GM18868 (cell line): Measurements from ENCODE around the gene MOV10L1.
"Not testable (repeated sequence)": the region's sequence is repeated elsewhere in the genome, so short reads cannot be mapped to it uniquely, and the experiment has no call there.

Experiments
- ATAC-seq: cut with Tn5 transposase; IDR thresholded peaks from one replicate; pipeline ENCODE4 v1.9.1; 2021; ENCODE audit warnings: mild to moderate bottlenecking, moderate library complexity; ENCODE audit not compliant: unreplicated experiment

MOV10L1 gene

DNA sequence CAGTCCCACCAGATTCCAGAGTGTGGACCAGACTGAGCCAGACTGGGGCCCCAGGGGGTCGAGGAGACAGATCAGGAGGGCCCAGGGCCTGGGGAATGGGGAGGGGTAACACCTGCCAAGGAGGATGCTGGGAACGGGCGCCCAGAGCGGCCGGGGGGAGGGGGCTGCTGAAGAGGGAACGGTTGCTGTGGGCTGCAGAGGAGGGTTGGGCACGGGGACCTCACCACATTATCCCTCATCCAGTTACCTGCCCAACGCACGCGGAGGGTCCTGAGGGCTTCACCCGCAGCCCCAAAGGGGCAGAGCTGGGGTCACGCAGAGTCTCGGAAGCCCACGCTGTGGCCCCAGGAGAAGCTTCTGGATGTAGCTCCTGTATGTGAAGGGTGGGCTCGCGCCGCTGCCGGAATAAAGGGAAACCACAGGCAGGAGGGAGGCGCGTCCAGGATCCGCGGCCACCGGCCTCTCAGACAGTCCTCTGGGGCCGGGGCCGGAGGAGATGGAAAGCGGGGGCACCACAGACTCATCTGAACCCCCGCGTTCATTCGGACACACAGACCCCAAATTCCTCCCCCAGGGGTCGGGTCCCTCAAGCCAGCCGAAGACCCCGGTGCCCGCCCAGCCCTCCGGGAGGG is 110.1 kb downstream of the MOV10L1 start:
- no peak for ATAC-seq

DNA sequence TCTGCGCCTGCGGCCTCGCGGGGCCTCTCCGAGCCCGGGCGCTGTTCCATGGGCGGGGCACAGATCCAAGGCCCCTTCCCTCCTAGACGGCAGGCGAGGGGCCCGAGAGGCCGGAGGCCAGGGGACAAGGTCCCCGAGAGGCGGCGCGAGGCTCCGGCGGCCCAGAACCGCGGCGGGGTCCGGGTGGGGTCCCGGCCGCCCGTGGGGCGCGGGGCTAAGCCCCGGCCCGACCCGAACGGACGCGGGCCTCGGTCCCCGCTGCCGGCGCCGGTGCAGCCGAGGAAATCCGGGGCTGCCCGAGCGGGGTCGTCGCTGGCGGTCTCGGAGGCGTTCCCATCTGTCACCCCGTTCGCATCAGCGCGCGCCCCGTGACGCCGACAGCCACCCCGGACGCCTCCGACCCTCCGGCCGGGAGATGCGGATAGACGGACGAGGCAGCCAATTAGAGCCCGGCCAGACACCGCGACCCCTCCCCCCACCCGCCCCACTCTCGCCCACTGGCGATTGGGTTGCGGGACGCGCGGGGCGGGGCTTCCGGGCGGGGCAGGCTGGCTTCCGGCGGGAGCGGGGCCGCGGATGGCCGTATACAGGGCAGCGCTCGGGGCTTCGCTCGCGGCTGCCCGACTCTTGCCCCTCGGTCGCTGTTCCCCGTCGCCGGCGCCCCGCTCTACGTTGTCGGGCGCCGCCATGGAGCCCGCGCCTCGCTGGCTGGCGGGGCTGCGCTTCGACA is 110.8 kb downstream of the MOV10L1 start, which contains the start of gene SELENOO:
Gene SELENOO, plus strand, starts transcription at position 551 of the 730 bp plus-strand sequence. Its CDS starts 26 bp downstream, at position 577.
- ATAC-seq, result peak; percentile 68

DNA sequence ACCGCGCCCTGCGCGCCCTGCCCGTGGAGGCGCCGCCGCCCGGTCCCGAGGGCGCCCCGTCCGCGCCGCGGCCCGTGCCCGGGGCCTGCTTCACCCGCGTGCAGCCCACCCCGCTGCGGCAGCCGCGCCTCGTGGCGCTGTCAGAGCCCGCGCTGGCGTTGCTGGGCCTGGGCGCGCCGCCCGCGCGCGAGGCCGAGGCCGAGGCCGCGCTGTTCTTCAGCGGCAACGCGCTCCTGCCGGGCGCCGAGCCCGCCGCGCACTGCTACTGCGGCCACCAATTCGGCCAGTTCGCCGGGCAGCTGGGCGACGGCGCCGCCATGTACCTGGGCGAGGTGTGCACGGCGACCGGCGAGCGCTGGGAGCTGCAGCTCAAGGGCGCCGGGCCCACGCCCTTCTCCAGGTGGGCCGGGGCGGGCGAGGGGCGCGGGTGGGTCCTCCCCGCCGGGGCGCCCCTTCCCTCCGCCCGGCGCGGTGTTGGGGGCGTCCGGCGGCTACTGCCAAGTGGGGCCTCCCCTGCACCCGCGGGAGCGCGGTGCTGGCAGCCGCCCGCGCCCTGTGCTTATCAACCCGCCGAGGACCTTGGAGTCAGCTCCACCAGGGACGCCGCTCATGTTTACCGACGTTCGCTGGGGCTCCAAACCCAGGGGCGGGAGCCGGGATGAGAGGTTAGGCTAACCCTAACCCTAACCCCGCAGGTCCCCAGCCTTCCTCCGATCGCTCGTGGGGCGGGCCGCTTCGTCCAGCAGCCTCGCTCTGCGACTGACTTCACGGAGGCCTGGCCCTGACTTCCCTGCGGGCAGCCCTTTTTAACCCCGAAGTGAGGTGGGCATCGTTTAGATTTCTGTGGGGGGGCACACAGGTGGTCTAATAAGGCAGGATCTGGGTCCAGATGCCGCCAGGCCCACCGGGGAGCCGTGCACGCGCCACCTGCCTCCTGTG is 111.7 kb downstream of the MOV10L1 start:
- peak; percentile 12 for ATAC-seq

DNA sequence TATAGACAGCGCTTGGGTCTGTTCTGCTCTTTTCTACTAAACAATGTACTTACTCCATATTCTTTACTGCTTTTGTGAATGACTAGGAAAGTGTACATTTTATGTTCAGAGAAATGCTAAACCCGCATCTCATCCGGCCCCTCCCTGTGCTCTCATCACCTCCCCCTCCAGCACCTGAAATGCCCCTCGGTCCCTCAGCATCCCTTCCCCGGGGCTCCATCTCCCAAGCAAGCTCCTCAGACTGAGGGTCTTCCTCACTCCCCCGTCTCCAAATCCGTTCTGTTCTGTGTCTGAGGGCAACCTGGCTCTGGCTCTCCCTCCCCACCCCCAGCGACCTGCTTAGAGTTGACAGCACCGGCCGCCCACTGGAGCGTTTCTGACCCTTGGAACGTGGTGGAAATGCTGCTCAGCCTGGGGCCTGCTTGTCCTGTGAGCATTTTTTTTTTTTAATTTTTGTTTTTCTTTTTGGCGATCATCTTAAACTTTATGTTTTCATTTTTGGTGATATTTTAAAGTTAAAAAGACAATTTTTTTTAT is 112.4 kb downstream of the MOV10L1 start:
- ATAC-seq, result no peak

DNA sequence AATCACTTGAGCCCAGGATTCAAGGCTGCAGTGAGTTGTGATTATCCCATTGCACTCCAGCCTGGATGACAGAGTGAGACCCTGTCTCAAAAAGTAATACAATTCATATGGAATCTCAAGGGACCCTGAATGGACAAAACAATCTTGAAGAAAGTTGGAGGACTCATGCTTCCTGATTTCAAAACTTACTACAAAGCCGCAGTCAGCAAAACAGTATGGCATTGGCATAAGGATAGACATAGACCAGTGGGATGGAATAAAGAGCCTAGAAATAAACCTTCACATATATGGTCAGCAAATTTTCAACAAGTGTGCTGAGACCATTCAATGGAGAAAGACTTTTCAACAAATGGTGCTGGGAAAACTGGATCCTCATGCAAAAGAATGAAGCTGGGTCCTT is 113.5 kb downstream of the MOV10L1 start:
- ATAC-seq, result no peak

DNA sequence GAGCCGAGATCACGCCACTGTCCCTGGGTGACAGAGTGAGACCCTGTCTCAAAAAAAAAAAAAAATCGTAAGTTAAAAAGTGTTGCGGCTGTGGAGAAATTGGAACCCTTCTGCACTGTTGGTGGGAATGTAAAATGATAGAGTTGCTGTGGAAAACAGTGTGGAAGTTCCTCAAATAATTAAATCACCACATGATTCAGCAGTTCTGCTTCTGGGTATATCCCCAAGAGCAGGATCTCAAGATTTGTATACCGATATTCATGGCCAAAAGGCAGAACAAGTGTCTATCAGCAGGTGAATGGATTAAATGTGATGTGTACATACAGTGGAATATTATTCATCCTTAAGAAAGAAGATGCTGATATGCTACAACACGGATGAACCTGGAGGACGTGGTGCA is 114.8 kb downstream of the MOV10L1 start:
- ATAC-seq, result no peak

DNA sequence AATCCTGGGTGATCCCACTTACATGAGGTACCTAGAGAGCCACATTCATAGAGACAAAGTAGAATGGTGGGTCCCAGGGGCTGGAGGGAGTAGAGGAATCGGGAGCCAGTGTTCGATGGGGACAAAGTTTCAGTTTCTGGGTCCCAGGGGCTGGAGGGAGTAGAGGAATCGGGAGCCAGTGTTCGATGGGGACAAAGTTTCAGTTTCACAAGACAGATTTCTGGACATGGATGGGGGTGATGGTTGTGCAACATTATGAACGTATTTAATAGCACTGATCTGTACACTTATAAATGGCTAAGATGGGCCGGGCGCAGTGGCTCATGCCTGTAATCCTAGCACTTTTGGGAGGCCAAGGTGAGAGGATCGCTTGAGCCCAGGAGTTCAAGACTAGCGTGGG is 115.2 kb downstream of the MOV10L1 start:
- ATAC-seq, result not testable (repeated sequence)

DNA sequence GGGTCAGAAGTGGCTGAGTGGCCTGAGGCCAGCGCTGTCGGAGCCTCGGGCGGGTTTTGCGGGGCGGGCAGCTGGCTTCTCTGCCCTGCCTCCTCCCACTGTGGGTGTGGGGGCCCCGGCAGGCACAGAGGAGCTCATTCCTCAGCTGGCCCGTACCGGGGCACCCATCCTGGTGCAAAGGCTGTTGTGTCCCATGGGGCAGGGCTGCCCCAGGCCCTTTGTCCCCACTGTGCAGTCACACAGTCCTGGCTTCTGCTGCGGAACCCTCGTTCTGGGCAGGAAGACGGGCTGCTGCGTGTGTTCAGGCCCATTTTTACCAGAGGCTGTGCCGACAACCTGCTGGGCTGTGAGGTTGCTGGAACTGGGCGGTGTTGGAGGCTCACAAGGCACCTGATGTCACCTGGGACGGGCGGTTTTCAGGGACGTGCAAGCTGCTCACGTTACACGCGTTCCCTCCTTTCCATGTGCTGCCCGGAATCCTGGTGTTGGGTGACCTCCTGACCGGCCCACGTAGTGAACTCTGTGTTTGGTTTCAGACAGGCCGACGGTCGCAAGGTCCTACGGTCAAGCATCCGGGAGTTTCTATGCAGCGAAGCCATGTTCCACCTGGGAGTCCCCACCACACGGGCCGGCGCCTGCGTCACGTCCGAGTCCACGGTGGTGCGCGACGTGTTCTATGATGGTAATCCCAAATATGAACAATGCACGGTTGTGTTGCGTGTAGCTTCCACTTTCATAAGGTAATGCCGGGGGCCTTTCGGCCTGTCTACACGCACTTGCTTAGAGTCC is 116.2 kb downstream of the MOV10L1 start:
- ATAC-seq, result no peak

DNA sequence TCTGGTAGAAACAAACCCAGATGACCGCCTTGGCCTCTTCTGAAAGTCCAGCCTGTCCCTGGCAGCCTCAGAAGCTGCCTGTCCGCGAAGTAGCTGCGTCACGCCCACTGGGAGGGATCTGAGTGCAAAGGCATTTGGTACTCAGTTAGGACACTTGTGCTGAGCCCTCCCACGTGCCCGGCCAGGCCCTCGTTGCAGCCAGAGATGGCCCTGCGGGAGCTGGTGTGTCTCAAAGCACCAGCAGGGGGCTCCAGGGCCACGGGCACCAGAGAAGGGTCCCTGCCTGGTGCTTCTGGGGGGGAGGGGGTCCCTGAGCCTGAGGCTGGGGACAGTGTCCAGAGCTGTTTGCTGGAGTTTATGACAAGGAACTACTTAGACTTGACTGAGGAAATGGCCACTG is 116.8 kb downstream of the MOV10L1 start:
- ATAC-seq, result no peak

DNA sequence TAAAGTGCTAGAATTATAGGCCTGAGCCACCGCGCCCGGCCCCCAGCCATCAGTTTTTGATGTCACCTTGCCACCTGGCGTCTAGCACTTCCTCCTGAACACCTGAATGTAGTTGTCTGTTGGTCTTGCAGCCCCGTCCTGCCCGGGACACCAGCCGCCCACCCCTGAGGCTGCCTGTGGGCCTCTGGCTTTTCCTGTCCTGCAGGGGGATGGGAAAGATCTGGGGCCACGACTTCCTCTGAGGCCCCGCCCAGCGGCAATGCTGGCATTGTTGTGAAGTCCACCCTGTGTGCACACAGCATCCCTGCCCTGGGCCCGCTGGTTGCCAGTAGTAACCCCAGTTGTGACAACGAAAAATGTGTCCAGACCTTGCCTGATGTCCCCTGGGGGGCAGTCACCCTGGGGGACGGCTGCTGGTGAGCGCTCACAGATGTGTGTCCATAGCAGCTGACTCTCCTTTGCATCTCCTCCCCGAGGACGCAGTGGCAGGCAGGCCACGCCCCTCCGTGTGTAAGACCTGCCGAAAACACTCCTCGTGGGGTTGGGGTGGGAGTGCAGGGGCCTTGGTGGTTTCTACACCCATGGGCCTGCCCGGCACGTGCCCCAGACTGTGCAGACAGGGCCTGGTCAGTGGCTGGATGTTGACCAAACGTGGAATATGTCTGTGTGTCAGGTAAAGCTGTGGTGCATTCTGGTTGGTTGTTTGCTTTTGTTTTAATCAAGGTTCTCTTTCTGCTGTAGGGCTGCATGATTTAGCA is 117.8 kb downstream of the MOV10L1 start:
- ATAC-seq, result no peak

DNA sequence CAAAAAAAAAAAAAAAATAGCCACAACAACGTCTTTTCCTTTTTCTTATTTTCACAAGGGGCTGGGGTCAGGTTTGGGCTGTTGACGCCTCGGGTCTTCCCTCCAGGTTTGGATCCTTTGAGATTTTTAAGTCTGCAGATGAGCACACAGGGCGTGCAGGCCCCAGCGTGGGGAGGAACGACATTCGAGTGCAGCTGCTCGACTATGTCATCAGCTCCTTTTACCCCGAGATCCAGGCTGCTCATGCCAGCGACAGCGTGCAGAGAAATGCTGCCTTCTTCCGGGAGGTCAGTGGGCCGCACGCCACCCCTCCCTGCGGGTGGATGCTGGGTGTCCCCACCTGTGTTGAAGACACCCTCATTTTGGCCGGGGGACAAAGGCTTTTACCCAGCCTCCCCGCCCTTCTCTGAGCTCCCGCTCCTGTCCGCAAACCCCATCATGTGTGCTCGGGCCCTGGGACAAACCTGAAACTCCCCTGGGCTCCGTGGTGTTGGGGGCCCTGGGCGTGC is 118.7 kb downstream of the MOV10L1 start:
- no peak for ATAC-seq

DNA sequence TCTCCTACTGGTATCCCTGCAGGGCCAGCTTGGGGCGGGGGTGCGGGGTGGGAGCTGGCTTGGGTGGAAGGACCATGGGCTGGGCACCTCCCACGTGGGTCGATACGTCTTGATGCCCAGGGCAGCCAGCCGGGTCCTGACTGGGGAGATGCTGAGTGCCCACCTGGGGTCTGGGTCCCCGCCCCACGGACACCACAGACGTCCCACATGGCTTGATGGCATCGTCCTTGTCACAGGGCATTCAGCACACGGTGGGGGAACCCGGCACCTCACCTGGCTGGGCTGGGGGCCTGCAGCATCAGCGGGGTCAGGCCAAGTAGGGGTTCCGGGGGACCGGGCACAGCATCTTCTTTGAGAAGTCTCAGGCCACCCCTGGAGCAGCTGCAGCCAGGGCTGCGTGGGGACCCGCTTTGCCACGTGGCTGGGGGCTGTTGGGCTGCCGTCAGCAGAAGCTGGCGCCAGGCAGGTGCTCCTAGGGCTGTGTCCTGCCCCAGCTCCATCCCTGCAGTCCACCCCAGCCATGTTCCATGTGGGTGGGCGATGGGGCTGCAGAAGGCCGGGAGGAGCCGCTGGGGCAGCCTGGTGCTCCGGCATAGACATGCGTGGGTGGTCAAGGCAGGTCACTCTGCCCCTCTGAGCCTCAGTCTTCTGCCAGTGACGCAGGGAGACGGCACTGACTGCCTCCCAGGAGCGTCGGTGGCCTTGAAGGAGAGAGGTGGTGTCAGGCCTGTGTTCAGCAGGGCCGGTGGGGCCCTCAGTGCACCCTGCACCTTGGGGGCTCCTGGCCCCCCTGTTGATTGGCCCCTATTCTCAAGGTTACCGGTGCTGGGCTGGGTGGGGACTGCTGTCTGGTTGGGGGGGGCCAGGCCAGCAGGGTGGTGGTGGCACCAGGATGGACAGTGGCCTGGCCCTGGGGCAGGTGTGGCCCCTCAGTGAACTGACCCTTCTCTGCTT is 119.4 kb downstream of the MOV10L1 start:
- ATAC-seq, result no peak

DNA sequence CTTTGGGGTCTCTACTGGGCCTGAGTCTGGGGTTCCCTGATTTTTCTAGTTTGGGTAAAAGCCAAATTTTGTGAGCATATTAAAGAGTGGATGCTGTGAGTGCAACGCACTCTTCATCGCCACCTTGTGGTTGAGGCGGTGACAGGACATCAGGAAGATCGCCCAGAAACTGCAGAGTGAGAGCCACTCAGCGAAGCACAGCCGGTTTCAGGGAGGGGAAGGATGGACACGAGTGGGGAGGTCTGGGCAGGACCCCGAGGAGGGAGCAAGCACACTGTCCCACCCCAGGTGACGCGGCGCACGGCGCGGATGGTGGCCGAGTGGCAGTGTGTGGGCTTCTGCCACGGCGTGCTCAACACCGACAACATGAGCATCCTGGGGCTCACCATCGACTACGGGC is 120.1 kb downstream of the MOV10L1 start:
- no peak for ATAC-seq

DNA sequence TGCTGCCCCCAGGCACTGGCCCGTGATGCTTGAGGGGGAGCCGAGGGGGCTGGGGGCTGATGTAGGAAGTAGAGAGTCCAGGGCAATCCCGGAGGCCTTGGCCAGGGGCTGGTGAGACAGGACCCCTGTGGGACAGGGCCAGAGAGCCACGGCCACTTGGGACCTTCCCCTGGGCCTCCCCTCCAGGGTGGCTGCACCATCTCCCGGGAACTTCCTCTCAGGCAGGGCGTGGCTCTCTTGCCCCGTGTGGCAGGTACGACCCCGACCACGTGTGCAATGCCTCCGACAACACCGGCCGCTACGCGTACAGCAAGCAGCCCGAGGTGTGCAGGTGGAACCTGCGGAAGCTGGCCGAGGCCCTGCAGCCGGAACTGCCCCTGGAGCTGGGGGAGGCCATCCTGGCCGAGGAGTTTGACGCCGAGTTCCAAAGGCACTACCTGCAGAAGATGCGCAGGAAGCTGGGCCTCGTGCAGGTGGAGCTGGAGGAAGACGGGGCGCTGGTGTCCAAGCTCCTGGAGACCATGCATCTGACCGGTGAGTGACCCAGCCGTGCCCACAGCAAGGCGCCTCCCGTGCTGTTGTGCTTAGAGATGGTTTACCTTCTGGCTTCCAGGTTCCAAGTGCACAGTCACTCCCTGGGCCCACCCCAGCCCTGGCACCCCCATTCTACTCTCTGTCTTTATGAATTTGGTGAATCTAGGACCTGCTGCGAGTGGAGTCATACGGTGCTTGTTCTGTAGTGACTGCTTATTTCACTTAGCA is 120.8 kb downstream of the MOV10L1 start:
- no peak for ATAC-seq

DNA sequence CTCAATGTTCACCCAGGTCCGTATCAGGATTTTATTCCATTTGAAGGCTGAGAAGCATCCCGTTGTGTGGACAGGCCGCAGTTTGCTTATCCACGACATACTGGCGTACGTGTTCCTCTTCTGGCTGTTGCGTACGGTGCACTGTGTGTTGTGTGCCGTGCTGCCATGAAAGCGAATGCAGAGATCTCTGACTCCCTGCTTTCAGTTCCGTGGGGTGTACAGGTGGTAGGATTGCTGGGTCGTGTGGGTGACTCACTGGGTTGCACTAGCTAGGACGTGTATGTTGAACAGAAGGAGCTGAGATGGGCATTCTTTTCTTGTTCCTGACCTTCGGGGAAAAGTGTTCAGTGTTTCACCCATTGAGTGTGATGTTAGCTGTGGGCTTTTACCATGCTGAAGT is 121.3 kb downstream of the MOV10L1 start:
- ATAC-seq, result no peak
